Fibroblast of the aortic adventitia (primary cell): ENCODE results near the gene GPR35. TPM values are rescaled to one million over a fixed set of nuclear protein-coding genes. Genes with fewer than 3 reads are reported as not detected.

Source experiments
- DNase-seq: peaks from one replicate; pipeline ENCODE4 v3.0.0-alpha.2; 2010; ENCODE audit warnings: low read depth
- H3K4me3 ChIP-seq: 2 replicates; pipeline ENCODE4 v1.5.1; 2011; ENCODE audit warnings: low read depth, mild to moderate bottlenecking, control low read depth, low read length, moderate library complexity
- total RNA-seq: library from RNA; depleted of rRNA; stranded (reverse); fragments of >200 nt; gene quantifications from 2 replicates; pipeline ENCODE4 v1.2.3, GENCODE V29; 2012; ENCODE audit warnings: low replicate concordance
- TF ChIP-seq, protein P1 (sequence below): IDR thresholded peaks from 2 replicates; pipeline ENCODE4 v1.5.1; 2011; ENCODE audit warnings: mild to moderate bottlenecking, low read length, control low read depth, inconsistent platforms; ENCODE audit not compliant: insufficient read depth

Gene GPR35
- total RNA-seq, 1 donor = 0.09 TPM

DNA sequence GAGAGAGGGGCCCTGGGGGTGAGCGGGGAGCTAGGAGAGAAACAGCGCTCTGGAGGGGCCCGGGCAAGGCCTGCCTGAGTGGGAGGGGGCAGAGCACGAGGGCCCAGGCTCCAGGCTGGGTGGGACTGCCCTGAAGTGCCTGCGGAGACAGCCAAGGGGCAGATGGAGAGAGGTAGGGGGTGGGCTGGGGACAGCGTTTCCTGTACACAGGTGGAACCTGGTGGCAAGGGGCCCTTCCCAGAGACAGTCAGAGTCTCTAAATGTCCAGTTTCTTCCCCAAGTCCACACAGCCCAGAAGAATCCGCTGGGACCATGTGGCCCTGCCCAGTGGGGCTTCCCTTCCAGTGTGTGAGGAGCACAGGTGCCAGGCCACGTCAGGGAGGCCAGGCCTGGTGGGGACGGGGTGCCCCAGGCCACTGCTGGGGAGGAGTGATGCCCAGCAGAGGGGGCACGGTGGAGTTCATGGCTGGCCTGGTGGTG lies 1.7 kb upstream of the GPR35 start:
- no peak for DNase-seq
- no peak overlapping the region for H3K4me3 ChIP-seq
- TF ChIP-seq, protein P1, sequence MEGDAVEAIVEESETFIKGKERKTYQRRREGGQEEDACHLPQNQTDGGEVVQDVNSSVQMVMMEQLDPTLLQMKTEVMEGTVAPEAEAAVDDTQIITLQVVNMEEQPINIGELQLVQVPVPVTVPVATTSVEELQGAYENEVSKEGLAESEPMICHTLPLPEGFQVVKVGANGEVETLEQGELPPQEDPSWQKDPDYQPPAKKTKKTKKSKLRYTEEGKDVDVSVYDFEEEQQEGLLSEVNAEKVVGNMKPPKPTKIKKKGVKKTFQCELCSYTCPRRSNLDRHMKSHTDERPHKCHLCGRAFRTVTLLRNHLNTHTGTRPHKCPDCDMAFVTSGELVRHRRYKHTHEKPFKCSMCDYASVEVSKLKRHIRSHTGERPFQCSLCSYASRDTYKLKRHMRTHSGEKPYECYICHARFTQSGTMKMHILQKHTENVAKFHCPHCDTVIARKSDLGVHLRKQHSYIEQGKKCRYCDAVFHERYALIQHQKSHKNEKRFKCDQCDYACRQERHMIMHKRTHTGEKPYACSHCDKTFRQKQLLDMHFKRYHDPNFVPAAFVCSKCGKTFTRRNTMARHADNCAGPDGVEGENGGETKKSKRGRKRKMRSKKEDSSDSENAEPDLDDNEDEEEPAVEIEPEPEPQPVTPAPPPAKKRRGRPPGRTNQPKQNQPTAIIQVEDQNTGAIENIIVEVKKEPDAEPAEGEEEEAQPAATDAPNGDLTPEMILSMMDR = no peak

DNA sequence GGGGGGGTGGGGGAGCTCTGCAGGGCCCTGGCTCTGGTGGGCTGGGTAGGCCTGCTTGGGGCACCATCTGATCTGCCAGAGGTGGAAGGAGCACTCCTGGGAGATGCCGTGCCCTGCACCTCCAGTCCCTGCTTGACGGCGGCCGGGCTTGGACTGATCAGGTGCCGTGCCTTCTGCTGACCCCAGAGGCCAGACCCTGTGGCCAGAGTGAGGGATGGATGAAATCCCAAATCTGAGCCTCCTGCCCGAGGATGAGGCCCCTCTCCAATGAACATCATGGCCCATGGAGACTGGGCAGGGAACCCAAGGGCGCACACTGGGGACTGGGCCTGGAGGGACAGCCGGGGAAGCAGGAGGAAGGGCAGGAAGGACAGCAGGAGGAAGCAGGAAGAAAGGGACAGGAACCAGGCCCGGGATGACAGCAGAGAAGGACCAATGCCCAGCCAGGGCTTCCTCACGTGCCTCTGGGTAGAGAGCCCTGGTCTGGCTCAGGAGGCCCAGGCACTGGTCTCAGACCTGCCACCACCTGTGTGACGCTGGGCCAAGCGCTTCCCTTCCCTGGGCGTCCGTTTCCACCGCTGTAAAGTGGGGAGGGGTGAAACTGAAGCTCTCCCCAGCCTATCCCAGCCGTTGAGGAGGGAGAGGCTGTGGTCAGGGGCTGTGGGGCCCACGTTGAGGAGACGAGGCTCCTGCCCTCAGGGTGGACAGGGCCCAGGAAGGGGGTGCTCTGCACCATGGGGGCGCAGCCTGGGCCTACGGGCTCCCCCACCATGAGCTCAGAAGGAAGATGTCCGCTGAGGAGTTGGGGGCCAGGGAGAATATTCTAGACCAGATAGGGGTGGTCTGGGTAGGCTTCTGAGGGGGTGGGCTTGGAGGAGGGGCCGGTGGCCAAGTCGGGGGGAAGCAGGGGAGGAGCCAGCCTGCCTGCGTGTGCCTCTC lies 1.0 kb upstream of the GPR35 start:
- TF ChIP-seq, protein P1 = no peak

DNA sequence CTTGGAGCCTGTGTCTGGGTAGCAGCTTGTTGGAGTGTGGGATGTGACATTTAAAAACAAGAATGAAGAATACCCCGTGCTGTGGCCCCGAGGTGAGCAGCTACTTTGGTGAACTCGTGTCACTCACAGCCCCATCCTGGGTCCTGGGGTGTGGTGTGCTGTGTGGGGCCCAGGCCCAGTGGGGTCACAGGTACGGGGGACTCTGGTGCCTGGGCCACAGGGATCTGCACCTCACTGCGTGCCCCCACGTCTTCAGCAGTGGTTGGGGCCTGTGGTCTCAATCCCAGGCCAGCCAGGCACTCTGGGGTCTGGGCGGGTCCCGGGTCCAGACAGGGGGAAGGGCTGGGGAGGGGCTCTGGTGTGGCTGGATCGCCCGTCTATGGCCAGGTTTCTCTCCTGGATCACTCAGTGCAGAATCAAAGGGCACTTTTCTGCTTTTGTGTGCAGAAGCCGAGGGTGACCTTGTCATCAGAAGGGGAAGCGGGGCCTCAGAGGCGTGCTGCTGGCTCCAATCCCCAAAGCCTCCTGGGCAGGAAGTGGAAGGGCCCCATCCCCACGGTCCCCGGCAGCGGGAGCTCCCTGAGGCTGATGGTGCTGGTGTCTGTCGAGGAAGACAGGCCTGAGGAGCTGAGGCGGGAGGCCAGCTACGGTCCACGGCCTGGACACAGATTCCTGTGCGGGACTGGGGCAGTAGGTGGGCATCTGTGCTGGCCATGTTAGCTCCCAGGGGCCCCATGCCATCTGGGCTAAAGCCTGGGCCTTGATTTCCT lies 1.4 kb downstream of the GPR35 start:
- H3K4me3 ChIP-seq = no peak overlapping the region
- TF ChIP-seq, protein P1 = no peak
- DNase-seq = no peak

More for the DNA sequence above, 1.0 kb upstream of the GPR35 start:
- no peak for DNase-seq
- H3K4me3 ChIP-seq = no peak overlapping the region

DNA sequence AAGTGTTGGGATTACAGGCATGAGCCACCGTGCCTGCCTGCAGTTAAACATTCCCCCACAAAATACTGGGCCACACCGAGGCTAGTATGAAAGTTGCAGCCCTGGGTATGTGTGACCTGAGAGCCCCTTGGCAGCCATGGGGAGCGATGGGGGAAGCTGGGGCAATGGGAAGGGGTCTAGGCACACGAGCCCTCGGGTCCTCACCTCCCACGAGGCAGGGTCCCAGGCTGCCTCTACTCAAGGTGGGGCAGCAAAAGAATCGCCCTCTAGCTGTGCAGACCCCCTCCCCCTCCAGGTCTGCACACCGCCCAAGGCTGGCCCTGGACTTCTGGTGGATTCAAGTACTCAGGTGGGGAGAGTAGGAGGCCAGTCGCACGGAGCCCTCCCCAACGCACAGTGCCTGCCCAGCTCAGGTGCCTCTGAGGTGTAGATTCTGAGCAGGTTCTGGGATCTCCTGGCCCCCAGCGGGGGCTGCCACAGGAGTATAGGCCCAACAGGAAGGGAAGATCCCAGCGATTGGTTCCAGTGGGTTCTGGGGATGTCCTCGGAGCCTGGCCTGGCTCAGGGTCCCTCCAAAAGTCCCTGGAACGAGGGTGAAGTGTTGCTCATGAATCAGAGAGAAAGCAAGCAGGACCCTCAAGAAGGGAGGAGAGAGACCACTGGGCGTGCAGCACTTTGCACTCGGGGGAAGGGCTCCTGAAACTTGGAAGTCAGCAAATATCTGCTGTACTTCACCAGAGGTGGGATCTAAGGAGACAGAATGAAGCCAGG lies 2.6 kb downstream of the GPR35 start:
- H3K4me3 ChIP-seq = no peak overlapping the region
- DNase-seq = no peak
- TF ChIP-seq, protein P1 = no peak

DNA sequence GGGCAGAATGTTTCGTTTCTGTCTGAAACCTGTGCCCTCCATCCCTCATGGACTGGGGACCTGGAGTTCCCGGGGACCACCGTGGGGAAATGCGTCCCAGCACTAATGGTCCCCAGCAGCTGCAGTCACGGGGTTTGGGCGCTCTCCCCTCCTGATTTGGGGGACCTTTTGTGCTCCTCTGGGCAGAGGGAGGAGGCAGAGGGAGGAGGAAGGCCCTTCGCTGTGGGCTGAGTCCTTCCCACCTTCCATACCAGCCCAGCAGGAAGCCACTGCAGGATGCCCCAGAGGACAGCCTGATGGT lies 3.2 kb downstream of the GPR35 start:
- TF ChIP-seq, protein P1 = no peak
- H3K4me3 ChIP-seq = no peak overlapping the region
- no peak for DNase-seq

DNA sequence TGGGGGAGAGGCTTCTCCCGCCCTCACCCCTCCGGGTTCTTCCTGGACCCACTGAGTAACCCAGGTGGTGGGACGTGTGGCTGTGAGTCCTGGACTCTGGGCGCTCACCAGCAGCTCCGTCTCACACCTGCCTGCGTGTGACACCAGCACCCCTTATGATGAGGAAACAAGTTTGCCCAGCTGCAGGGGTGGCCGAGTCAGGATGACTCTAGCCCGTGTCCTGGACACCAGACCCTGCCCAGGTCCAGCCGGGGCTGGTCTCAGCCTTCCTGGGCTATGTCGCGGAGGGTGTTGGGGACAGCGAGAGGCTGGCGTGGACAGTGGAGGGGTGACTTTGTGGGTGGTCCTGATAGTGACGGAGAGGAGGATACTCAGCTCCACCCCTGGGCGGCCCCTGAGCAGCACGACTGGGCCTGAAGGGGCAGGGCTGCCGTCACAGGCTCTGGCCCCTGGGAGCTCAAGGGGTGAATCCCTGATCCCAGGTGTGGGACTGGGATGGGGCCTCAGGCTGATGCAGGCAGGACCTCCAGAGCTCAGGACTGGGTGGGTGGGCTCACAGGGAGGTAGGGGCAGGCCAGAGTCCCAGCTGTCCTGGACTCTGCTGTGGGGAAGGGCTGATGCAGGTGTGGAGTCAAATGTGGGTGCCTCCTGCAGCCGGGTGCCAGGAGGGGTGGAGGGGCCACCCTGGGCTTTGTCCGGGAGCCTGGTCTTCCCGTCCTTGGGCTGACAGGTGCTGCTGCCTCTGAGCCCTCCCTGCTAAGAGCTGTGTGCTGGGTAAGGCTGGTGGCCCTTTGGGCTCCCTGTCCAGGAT lies 3.7 kb downstream of the GPR35 start:
- TF ChIP-seq, protein P1 = no peak
- DNase-seq = no peak
- no peak overlapping the region for H3K4me3 ChIP-seq
